Cardiac fibroblast (primary cell): ENCODE results near the gene RUNX2.

Experiments
- DNase-seq, 2 donors: peaks; one replicate each; pipeline versions ENCODE4 v3.0.0 to v3.0.0-alpha.2; 2010; ENCODE audit warnings: low read depth in 2 of 2
- H3K4me3 ChIP-seq, 2 donors: replicated peaks in 1 of 2; 1 replicate in 1 of 2; 2 replicates in 1 of 2; pipeline ENCODE4 v1.5.1; 2011; ENCODE audit warnings: low read depth in 2 of 2, low read length in 2 of 2, mild to moderate bottlenecking in 2 of 2, moderate library complexity in 1 of 2
- TF ChIP-seq, protein P1 (sequence below): IDR thresholded peaks from one replicate; pipeline ENCODE4 v1.5.1; 2011; ENCODE audit warnings: low read depth, mild to moderate bottlenecking, low read length, inconsistent platforms

The RUNX2 gene

DNA sequence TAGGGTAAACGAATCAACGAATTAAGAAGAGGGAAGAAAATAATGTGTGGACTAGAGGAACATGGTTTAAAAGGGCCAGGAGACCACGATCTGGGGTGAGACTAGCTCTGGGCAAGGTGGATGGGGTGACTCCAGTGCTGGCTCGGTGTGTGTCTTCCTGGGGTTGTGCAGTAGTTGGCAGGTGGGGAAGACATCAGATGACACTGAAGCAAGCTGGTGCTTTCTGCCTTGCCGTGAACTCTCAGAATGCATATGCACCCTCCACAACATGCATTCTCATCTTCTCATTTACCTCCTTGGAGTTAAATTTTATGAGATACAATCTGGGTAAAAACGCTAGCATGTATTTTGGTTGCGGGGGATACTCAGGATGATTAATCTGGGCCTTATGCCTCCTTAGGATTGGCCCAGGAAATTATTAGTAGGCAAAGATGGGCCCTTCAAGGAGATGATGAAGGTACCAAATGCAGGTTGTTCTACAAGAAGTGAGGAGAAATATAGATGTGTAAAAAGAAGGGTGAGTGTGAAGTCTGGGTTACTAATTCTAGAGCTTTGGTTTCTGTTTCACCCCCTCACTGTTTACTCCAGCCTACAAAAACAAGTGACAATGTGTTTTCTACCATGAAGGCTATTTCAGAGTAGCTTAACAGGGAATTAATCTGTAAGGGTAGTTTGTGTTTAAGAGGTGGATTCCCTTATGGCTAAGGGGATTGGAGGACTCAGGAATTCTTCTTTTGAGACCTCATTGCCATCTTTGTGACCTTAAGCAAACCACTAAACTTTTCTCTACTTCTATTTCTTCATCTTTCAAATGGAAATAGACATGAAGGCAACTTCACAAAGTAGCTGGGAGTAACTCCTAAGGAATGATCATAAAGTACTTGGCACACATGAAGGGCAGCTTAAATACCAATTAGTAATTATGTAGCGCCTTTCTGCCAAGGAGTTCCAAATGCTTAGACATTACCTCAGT, 120.6 kb downstream of the RUNX2 start:
- DNase-seq = peak in 1 of 2 donors; percentile 35
- H3K4me3 ChIP-seq = no peak overlapping the region
- TF ChIP-seq, protein P1, sequence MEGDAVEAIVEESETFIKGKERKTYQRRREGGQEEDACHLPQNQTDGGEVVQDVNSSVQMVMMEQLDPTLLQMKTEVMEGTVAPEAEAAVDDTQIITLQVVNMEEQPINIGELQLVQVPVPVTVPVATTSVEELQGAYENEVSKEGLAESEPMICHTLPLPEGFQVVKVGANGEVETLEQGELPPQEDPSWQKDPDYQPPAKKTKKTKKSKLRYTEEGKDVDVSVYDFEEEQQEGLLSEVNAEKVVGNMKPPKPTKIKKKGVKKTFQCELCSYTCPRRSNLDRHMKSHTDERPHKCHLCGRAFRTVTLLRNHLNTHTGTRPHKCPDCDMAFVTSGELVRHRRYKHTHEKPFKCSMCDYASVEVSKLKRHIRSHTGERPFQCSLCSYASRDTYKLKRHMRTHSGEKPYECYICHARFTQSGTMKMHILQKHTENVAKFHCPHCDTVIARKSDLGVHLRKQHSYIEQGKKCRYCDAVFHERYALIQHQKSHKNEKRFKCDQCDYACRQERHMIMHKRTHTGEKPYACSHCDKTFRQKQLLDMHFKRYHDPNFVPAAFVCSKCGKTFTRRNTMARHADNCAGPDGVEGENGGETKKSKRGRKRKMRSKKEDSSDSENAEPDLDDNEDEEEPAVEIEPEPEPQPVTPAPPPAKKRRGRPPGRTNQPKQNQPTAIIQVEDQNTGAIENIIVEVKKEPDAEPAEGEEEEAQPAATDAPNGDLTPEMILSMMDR = no peak

- H3K4me3 ChIP-seq = no peak overlapping the region
- no peak for DNase-seq
- TF ChIP-seq, protein P1 = no peak
Observed at GRCh38 chr6:45450132-45450531, 122.0 kb downstream of the RUNX2 start.

DNA sequence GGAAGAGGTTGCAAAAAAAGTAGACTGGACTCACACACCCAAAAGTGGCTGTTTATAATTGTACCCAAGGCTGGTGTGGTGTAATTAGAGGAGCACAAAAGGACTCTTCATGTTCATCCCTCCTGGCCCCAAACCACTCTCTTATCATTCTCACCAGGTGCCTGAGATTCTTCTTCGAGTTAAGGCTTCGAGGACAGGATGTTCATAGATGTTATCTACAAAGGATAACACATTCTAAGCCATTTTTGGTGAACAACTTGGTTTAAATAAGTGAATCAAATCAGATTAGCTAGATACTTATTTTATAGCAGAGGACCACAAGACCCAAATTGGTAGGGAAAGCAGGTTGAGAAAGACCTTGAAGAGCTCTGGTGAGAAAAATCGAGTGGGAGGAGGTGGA, 122.7 kb downstream of the RUNX2 start:
- DNase-seq = no peak

GRCh38 chr6:45454008-45454911, 126.1 kb downstream of the RUNX2 start:
- DNase-seq = peak; percentile 36 to 52
- no peak overlapping the region for H3K4me3 ChIP-seq
- TF ChIP-seq, protein P1 = no peak

More for the DNA sequence above, 122.7 kb downstream of the RUNX2 start:
- H3K4me3 ChIP-seq = no peak overlapping the region
- TF ChIP-seq, protein P1 = no peak

DNA sequence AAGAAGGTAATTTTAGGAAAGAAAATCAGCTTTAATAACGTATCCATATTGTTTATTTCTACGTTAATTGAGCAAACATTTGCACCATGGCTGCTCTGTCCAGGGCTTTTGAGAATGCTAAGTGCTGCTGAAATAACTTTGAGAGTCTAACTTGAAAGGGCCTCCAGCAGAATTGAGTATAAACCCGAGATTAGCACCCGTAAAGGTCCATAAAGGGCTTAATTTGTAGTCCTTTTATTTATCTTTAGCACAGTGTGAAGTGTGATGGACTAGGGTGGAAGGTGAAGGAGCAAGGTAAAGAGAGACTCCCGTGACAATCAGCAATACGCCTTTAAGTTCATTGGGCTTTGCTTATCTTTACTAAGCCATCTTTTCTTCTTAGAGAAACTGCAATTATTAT, 127.3 kb downstream of the RUNX2 start:
- TF ChIP-seq, protein P1 = no peak
- H3K4me3 ChIP-seq = no peak overlapping the region
- no peak for DNase-seq

- TF ChIP-seq, protein P1 = no peak
- no peak for DNase-seq
- H3K4me3 ChIP-seq = no peak overlapping the region
Observed at GRCh38 chr6:45457141-45457540, 129.0 kb downstream of the RUNX2 start.
